Esophagus squamous epithelium (tissue), 5 donors: ENCODE data around the gene TBC1D1. TPM values are rescaled to one million over a fixed set of nuclear protein-coding genes. Genes with fewer than 3 reads are reported as not detected.

ENCODE experiments used
- DNase-seq: peaks from one replicate; lab custom pipeline; 2025; lab: John Stamatoyannopoulos, UW
- H3K27ac ChIP-seq, 4 donors: fragments of 200-600 bp; sonication (generic); one replicate each; pipeline ENCODE4 v1.5.1; 2016 to 2019; ENCODE audit warnings: mild to moderate bottlenecking in 1 of 4
- H3K27me3 ChIP-seq, 4 donors: fragments of 200-600 bp; sonication (generic); 1 replicate in 3 of 4; 2 replicates in 1 of 4; pipeline versions ENCODE4 v1.5.1 to v1.6.0; 2017 to 2021; ENCODE audit warnings: antibody characterized with exemption in 1 of 4
- H3K36me3 ChIP-seq, 3 donors: fragments of 200-600 bp; sonication (generic); one replicate each; pipeline ENCODE4 v1.5.1; 2016 to 2019
- H3K4me1 ChIP-seq, 3 donors: fragments of 200-600 bp; sonication (generic); one replicate each; pipeline ENCODE4 v1.5.1; 2017 to 2019
- H3K4me3 ChIP-seq, 4 donors: fragments of 200-600 bp; sonication (generic); 1 replicate in 3 of 4; 2 replicates in 1 of 4; pipeline ENCODE4 v1.5.1; 2016 to 2019; ENCODE audit warnings: mild to moderate bottlenecking in 2 of 4, moderate library complexity in 1 of 4
- H3K9me3 ChIP-seq, 3 donors: fragments of 200-600 bp; sonication (generic); one replicate each; pipeline ENCODE4 v1.5.1; 2016 to 2019
- POLR2A ChIP-seq, 4 donors: fragments of 450-650 bp; IDR thresholded peaks; one replicate each; pipeline ENCODE4 v1.6.1; 2017; ENCODE audit warnings: antibody characterized with exemption in 4 of 4, mild to moderate bottlenecking in 4 of 4, moderate library complexity in 3 of 4
- WGBS, 2 donors: methylation state at CpG; one replicate each; pipeline ENCODE4 v1.1.5; 2018; 5-methylcytosine and 5-hydroxymethylcytosine counted together
- intact Hi-C: fragments of 100-400 bp; cut with DNase I; formaldehyde crosslinking; loops from one replicate; pipeline ENCODE4 v1.15.0; 2022
- total RNA-seq, 4 donors: library from RNA; depleted of rRNA; stranded (reverse); fragments of >200 nt; gene quantifications; one replicate each; pipeline ENCODE4 v1.1.0, GENCODE V29; 2016
- TF ChIP-seq, protein P1 (sequence below), 6 experiments: fragments of 450-650 bp in 4 of 6; fragments of 200-600 bp in 2 of 6; sonication (generic) in 2 of 6; IDR thresholded peaks; one replicate each; pipeline ENCODE4 v1.5.1; 2016 to 2019; ENCODE audit warnings: antibody characterized with exemption in 6 of 6, mild to moderate bottlenecking in 4 of 6, moderate library complexity in 4 of 6
- donor health status: DM: yes; HTN: yes; CAD: no.

TBC1D1 gene
- total RNA-seq, 4 donors from 2014 or later, result 6.9 to 44.6 (median 25.6) TPM

DNA sequence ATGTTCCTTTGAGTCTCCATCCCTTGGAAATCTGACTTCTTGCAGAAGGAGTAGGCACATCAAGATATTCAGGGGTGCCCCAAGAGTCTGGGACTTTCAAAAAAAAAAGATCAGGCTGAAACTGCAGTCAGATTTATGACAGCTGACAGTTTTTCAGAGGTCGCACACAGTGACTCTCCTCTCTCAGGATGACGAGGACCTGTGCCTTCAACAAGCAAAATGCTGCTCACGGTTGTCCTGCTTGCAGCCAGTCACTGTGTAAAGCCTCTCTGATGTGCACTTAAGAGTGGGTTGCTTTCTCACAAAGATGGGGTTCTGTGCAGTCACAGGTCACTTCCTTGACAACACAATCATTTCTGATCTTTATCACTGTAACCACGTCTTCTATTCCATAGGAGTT lies 247.5 kb downstream of the TBC1D1 start:
- TF ChIP-seq, protein P1, sequence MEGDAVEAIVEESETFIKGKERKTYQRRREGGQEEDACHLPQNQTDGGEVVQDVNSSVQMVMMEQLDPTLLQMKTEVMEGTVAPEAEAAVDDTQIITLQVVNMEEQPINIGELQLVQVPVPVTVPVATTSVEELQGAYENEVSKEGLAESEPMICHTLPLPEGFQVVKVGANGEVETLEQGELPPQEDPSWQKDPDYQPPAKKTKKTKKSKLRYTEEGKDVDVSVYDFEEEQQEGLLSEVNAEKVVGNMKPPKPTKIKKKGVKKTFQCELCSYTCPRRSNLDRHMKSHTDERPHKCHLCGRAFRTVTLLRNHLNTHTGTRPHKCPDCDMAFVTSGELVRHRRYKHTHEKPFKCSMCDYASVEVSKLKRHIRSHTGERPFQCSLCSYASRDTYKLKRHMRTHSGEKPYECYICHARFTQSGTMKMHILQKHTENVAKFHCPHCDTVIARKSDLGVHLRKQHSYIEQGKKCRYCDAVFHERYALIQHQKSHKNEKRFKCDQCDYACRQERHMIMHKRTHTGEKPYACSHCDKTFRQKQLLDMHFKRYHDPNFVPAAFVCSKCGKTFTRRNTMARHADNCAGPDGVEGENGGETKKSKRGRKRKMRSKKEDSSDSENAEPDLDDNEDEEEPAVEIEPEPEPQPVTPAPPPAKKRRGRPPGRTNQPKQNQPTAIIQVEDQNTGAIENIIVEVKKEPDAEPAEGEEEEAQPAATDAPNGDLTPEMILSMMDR (IDR thresholded peaks at IDR 0.05), result no peak
- TF ChIP-seq POLR2A (IDR thresholded peaks at IDR 0.05), result no peak
- Histone ChIP-seq H3K4me3 (no peak overlapping the region), H3K9me3 (no peaks in the 10 kb centered on the region), H3K27me3 (no peaks in the 10 kb centered on the region), H3K27ac (no peak overlapping the region), H3K36me3 (peaks cover 0 to 63% (median 0%) of the 10 kb centered on the region in 3 donors), H3K4me1 (no peaks in the 10 kb centered on the region)
- intact Hi-C loops, result no loop called here
- DNase-seq, result no peak
- 90 to 93% methylated on average over 4 of the region's 4 CpGs for WGBS, 2 donors

DNA sequence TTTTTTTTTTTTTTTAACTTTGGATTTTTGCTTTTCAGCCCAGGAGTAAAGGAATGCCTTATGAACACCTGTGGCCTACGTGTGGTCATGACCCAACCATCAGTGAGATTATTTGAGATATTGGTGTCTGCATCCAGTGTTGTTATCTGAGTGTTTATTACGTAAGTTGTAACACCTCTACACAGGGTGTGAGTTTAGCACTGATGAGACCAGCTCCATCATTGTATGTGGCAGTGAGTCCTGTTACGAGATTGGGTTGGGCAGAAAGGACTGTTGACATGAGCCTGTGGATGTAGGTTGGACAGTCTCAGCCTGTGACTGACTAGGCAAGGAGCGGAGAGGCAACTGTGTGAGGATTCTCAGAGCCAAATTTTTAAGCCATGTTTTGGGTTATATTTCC lies 248.3 kb downstream of the TBC1D1 start:
- 93 to 95% methylated on average over 4 of the region's 4 CpGs for WGBS, 2 donors
- DNase-seq, result no peak
- H3K4me1 ChIP-seq, result no peaks in the 10 kb centered on the region
- TF ChIP-seq, protein P1 (IDR thresholded peaks at IDR 0.05), result no peak
- TF ChIP-seq POLR2A (IDR thresholded peaks at IDR 0.05), result no peak
- peaks cover 0 to 55% (median 0%) of the 10 kb centered on the region in 3 donors for H3K36me3 ChIP-seq
- H3K9me3 ChIP-seq, result no peaks in the 10 kb centered on the region
- no peak overlapping the region for H3K4me3 ChIP-seq
- intact Hi-C loops, result no loop called here
- H3K27me3 ChIP-seq, result no peaks in the 10 kb centered on the region
- no peak overlapping the region for H3K27ac ChIP-seq

DNA sequence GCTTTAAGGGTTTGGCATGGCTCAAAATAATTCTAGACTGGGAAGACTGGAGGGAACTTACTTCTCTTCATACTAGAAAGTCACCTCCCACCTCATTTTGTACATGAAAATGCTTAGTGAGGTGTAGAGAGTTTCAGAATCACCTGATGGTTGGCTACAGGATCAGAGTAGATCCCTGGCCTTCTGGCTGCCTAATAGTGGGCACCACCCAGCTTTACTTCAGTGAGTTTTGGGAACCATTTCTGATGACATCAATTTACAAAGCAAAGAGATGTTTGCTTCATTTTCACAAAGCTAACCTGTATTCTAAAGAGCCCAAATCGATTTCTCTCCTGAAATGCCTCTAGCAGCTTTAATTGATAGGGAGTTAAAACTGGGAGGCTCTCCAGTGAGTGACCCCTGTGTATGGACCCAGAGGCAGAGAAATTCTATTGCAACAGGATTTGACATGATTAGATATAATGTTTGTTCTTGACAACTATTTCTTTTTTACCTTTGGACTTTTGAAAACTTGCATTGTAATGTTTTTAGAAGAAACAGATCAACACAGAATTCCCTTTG lies 249.8 kb downstream of the TBC1D1 start:
- DNase-seq, result no peak
- Histone ChIP-seq H3K27me3 (no peaks in the 10 kb centered on the region), H3K9me3 (no peaks in the 10 kb centered on the region), H3K36me3 (peaks cover 0 to 43% (median 0%) of the 10 kb centered on the region in 3 donors), H3K4me3 (no peak overlapping the region), H3K4me1 (peaks cover 5 to 12% (median 7%) of the 10 kb centered on the region in 3 donors), H3K27ac (no peak overlapping the region)
- 79% methylated on average over 1 of the region's 1 CpG for WGBS, 2 donors
- no peak for TF ChIP-seq POLR2A (IDR thresholded peaks at IDR 0.05)
- TF ChIP-seq, protein P1 (IDR thresholded peaks at IDR 0.05), result no peak
- intact Hi-C loops, result no loop called here

DNA sequence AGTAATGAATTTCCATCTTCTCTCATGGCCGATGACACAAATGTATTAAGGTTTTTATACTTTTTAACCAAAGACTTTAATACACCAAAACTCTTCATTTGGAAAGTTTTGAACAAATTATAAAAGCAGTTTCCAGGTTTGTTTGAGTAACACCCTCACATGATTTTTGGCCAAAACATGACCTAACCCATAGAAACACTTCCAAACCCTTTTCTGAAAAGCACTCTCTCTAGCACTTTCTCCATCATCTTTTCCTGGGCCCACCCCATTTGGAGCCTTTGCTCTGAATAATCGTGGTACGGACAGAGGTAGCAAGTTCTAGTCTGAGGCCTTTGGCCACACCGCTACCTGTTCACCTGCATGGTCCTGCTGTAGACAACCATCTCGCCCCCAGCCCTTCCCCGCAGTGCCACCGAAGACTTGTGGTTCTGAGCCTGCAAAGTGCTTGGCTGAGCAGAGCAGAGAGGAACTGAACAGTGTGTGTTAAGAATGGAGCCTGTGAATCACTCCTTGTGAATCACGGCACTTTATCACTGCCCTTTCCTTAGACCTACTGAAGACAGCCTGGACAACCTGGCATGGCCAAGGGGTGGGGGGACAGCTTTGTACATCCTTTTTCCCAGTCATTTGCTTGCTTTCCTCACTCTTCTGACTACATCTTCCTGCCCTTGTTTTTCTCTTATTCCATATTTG lies 251.1 kb downstream of the TBC1D1 start:
- H3K4me1 ChIP-seq, result peaks cover 5 to 13% (median 7%) of the 10 kb centered on the region in 3 donors

More for the DNA sequence above, 251.1 kb downstream of the TBC1D1 start:
- WGBS, 2 donors, result 87 to 89% methylated on average over 8 of the region's 8 CpGs
- TF ChIP-seq, protein P1 (IDR thresholded peaks at IDR 0.05), result no peak
- TF ChIP-seq POLR2A (IDR thresholded peaks at IDR 0.05), result no peak
- Histone ChIP-seq H3K27me3 (no peaks in the 10 kb centered on the region), H3K27ac (peak overlapping the region in 1 of 4 donors; percentile 66), H3K36me3 (peaks cover 0 to 34% (median 0%) of the 10 kb centered on the region in 3 donors), H3K4me3 (no peak overlapping the region), H3K9me3 (no peaks in the 10 kb centered on the region)
- intact Hi-C loops, result no loop called here
- no peak for DNase-seq
